Fibroblast of the conjunctiva (primary cell): ENCODE measurements around the gene C8G.

Experiments used
- DNase-seq: peaks from one replicate; pipeline ENCODE4 v3.0.0-alpha.2; 2010; ENCODE audit warnings: low read depth

C8G gene

DNA sequence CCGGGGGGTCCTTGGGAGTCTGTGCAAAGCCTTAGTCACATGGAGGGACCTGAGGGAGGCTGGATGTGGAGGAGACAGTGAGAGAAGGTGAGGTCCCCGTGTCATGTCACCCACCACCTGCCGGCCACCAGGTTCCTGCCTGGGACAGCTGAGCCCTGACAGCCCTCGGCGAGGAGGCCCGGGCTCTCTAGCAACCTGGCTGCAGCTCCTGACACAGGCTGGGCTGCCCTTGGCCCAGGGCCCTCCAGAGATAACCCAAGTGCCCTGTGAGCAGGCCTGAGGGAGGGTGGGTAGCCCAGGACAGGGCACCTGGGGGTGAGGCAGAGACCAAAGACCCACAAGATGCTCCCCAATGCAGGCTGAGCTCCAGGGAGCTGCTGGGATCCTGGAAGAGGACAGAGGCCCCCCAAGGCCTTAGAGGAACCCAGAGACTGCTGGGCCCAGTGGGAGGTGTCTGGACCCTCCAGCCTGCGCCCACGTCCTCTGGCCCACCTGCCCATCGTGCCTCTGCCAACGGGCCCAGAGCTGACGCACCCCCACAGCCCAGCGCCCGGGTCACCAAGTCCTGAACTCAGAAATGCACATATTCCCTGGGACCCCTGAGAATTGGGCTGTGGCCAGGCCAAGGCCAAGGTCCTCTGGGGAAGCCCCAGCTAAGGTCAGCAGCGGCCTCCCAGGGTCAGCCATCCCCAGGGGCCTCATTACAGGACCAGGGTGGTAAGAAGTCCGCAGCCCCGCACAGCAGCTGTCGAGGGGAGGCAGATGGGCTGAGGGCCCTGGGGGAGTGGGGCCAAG, 23.5 kb downstream of the C8G start:
- no peak for DNase-seq

DNA sequence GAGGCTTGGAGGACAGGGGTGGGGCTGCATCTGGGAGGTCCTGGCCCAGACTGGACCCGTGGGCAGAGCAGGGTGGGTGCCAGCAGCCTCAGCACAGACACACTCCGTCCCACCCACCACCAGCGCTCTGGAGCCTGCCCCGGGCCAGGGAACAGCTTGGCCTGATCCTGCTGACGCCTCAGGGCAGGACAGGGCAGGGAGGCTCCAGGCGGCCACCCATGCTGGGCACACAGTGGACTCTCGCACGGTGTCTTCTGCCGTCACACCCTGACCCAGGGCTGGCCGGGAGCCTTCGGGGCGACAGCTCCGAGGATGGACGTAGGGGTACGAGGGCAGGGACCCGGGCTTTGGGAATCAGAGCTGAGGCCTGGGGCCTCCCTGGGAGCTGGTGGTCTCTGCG, 24.1 kb downstream of the C8G start:
- DNase-seq, result no peak

DNA sequence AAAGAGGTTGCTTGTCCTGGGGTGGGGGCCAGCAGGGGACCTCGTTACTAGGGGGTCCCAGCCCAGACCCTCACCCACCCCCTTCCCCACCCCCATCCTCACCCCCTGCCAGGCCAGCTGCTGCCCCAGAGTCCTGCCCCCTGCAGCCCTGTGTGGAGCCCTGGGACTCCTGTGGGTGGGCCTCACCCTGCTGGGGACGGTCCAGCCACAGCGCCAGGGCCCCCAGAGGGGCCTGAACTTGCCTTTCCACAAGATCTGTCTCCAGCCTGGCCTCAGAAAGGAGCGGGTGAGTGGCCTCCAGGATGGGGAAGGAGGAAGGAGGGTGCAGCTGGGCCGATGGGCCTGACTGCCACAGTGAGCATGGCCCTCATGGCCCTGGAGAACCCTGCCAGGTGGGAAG, 24.7 kb downstream of the C8G start:
- no peak for DNase-seq

DNA sequence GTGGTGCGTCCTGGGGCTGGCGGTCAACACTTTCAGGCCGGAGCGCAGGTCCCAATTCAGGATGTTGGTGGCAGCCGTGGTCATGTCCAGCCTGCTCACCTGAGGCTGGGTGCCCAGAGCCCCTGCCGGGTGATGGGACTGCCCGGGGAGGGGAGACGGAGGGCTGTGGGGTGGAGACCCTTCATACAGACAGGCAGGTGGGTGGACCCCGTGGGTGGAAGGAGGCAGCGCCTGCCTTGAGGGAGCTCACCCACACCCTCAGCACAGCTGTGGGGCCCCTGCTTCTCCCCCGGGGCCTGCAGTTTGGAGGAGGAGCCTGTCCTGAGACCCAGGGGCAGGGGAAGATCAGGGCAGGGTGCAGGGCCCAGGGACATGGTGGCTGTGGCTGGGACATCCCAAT, 25.3 kb downstream of the C8G start:
- no peak for DNase-seq

DNA sequence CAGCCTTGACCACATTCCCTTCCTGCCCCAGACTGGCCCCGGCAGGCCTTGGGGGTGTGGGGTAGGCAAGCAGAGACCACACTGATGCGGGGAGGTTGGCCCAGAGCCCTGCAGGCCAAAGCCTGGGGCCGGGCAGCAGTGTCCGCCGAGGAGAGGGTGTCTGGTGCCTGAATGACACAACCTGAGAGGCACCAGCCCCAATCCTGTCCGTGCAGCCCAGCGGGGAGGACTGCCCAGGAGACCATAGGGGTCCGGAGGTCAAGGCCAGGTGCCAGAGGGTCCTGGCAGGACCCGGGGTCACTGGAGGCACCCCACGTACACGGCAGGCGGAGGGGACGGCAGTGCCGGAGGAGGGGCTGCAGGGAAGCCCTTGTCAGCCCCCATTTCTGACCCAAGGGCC, 26.7 kb downstream of the C8G start:
- DNase-seq, result no peak

DNA sequence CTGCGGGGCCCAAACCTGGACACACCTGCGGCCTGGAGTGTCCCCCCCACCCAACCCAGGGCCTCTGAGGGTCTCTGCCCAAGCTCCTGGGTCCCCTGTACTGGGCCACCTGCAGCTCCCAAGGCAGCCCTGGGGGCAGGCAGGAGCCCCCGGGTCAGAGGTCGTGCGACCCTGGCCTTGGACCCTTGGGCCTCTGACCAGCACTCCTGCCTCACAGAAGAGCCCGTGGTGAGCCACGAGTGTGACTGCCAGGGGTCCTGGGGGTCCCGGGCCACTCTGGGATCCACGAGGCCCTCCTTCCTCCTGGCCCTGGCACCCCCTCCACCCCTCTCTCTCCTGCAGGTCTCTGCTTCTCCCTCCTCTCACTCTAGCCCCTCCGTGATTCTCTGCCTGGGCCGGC, 27.3 kb downstream of the C8G start:
- no peak for DNase-seq

DNA sequence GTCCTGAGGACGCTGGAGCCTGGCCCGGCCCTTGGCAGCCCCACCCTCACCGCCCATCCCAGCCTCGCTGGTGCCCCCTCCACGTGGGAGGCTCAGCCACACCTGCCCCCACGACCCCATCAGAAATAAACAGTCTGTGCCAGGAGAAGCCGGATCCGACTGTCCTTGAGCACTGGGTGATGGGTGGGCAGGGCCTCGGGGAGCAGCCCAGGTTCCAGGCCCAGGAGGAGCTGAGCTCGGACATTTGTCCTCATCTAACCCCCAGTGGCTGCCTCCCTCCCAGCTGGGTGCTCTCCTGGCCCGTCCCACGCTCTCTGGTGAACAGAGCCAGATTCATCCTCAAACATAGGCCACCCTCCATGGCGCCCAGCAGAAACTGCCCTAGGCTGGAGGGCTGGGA, 27.7 kb downstream of the C8G start:
- no peak for DNase-seq

DNA sequence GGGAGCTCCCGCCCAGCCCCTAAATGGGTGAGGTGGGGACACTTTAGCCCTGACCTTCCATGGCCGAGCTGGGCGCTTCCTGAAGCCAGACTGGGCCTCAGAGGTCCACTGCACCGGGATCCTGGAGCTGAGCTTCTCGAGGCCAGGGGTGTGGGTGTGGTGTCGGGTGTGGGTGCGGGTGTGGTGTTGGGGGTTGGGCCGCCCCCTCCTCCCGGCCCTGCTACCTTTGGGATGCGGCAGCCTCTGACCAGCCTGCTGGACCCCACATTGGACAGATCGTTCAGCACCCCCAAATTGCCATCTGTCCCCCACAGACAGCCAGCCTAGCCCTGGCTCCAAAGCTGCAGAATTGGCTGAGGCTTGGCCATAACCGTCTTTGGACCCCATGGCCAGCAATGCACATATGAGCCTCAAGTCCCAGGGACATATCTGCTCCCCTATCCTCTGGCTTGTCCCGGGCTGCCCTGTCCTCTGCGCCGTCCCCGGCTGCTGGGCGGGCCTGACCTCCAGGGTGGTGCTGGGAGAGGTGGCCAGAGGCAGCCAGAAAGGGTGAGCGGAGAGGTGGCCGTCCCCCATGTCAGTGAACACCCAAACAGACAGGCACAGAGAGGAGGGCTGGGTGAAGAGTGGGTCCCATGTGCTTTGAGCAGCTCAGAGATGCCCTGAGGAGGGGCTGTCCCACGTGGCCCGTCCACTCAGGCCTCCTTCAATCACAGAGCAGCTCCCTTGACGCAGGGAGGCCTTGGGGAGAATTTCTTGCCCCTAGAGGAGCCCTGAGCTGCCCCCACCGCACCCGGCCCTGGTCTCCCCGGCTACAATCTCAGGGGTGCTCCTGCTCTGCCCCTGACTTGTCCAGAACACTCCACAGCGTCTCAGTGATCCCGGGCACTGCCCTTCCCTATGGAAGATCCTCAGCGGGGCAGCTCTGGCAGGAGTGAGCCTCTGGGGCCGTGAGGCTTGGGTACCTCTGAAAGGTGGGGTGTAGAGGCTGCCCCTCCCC, 28.9 kb downstream of the C8G start:
- no peak for DNase-seq

DNA sequence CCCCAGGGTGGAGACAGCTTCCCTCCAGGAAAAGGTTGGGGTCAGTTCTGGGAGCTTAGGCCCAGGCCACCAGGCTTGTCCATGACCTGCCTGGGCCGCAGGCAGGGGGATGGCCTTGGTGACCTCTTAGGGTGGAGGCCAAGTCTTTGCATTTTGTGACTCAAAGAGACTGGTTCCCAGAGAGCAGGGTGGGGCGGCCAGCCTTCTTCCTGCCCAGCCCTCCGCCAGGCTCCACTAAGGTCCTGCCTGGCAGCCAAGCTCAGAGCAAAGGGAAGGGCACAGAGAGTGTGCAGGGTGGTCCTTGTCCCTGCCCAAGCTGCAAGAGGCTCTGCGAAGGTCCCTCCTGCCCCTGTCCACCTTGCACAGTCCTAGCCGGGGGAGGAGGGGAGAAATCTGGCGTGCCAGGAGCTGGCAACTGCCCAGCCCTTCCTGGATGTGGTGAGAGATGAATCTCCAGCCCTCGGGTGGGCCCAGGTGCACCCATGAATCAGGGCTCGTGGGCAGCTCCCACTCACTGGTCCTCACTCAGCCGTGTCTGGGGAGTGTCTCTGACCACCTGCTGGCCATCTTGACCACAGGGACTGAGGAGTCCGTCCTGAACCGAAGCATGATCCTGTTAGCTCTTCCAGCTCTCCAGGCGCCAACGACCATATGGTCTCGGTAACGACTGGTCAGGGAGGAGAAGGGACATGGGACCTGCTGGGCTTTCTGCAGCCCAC, 29.9 kb downstream of the C8G start:
- DNase-seq, result no peak

DNA sequence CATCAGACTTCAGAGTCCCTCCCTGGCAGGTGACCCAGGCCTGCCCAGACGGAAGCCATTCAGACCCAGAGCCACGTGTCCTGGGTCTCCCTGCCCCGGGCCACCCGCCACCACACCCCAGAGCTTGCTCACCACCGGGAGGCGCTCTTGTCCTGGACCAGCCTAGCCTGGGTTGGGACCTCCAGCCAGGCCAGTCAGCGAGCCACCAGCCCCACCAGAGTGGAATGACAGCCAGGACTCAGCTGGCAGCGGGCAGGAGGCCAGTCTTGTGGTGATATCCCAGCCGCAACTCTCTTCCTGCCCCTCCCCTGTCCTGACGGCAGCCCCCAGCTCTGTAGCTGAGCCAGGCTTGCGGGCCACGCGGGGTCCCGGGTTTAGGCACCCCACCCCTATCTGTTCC, 30.6 kb downstream of the C8G start:
- DNase-seq, result no peak

DNA sequence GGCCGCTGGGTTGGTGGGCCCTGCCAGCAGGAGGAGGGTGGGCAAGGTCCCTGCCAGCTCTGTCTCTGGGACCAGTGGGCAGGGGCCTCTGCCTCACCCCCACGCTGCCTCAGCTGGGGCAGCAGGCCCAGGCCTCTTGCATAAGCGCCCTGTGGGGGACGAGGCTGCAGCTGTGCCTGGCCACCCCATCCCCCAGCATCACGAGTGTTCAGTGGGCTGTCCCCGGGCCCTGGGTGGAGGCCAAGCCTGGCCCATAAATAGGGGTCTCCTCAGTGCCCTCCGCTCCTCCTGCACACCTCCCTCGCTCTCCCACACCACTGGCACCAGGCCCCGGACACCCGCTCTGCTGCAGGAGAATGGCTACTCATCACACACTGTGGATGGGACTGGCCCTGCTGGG, 32.2 kb downstream of the C8G start, which contains the start of gene PTGDS:
PTGDS (plus strand) TSS at position 282 of the 400 bp plus-strand sequence; CDS start at position 357, 75 bp downstream.
- DNase-seq, result no peak

DNA sequence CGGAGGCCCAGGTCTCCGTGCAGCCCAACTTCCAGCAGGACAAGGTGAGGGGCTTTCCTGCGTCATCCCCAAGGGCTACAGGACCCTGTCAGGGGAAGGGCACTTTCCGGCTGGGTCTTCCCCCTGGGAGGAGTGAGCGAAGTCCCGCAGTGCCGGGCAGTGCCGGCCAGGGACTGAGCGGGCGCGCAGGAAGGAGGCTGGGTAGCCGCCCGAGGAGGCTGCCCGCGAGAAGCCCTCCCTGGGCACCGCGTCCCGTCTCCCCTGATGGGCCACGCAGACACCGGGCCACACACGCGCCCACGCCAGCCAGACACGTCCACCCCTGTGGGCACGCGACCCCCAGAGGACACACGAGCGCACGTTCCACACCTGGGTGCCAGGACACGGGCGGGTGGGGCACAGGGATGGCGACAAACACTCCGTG, 32.6 kb downstream of the C8G start:
- DNase-seq, result no peak

DNA sequence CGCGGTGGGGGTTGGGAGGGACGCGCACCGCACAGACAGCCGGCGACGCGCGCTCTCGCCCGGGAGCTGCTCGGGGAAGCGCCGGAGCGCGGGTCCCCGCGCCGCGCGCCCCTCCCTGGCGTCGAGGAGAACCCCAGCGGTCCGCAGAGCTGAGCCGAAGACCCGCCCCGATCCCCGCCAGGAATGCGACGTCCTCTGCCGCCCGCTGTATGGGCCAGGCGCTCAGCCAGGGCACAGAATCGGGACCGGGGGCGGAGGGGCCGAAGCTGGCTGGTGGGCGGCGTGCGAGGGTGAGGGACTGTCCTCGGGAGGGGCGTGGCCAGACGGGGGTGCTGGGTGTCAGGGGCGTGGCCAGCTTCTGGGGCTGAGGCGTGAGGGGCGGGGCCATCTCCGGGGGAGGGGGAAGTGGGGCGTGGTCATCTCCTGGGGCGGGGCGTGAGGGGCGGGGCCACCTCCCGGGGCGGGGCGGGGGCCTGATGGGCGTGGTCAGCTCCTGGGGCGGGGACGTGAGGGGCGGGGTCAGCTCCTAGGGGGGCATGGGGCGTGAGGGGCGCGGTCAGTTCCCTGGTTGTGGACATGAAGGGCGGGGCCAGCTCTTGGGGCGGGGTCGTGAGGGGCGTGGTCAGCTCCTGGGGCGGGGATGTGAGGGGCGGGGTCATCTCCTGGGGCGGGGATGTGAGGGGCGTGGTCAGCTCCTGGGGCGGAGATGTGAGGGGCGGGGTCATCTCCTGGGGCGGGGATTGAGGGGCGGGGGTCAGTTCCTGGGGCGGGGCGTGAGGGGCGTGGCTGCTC, 33.2 kb downstream of the C8G start:
- DNase-seq, result no peak

DNA sequence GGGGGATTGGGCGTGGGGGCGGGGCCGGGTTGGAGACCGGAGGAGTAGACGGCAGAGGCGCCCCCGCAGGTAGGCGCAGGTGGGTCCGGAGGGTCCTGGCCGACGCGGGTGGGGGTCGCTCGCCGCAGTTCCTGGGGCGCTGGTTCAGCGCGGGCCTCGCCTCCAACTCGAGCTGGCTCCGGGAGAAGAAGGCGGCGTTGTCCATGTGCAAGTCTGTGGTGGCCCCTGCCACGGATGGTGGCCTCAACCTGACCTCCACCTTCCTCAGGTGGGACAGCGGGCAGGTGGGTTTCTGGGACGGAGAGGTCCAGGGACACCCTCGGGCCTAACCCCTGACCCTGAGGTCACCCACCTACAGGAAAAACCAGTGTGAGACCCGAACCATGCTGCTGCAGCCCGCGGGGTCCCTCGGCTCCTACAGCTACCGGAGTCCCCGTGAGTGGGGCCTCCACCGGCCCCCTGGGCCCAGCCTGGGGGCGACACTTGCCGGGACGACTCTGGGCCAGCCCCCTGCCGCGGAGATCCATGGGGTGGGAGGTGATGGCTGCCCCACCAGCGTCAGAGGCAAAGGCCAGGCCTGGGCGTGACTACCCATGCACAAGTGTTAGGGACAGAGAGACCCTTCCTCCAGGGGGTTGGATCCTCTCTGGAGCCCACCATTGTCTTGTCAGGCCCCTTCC, 34.0 kb downstream of the C8G start:
- DNase-seq, result no peak

DNA sequence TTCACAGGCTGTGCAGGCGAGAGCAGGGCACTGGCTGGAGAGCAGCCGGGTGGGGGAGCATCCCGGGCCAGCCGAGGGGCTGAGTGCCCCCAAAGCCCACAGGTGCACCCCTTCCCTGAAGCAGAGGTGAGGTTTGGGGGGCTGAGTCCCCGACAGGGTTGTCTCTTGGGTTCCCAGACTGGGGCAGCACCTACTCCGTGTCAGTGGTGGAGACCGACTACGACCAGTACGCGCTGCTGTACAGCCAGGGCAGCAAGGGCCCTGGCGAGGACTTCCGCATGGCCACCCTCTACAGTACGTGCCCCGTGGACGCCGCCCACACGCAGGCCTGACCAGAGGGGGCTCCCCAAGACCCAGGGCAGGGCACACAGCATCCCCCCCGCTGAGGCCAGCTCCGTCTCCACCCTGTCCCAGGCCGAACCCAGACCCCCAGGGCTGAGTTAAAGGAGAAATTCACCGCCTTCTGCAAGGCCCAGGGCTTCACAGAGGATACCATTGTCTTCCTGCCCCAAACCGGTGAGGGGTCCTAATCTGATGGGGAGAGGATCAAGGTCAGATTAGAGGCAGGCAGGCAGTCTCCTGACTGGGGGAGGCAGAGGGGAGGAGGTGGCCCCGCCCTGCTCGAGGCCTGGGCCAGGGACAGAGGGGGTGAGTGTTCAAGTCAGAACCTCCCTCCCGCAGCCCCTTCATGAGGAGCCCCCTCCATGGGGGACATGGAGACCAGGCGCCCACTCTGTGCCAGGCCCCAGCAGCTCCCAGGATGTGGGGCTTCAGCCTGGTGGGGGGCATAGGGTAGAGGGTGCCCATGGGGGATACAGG, 34.9 kb downstream of the C8G start:
- DNase-seq, result no peak

DNA sequence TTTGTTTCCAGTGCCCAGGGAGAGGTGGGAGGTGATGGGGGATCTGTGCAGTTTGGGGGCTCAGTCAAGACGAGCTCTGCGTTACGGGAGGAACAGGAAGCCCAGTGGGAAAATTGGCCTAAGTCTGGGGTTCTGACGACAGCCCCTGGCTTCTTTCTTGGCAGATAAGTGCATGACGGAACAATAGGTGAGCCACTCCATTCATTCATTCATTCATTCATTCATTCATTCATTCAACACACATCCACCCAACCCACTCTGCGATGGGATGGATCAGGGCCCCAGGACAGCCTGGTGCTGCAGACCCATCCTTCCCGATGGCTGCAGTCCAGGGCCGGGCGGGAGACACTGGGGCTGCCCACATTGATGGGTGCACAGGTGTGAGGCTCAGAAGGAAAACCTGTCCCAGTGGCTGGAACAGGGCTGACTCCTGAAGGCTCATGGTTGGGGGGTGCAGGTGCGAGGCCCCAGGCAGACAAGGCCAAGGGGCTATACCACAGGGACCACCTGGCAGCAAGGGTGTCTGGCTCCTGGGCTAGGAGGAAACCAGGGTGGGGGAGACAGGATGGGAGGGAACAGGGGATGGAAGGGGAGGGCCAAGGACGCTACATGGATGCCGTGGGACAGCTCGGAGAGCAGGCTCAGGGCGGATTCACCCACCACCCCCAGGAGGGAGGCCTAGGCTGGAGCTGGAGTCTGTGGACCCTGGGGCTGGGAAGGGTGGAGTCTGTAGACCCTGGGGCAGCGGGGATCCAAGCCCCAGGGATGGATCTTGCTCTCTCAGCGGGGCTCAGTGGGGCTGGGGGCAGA, 35.8 kb downstream of the C8G start:
- no peak for DNase-seq

DNA sequence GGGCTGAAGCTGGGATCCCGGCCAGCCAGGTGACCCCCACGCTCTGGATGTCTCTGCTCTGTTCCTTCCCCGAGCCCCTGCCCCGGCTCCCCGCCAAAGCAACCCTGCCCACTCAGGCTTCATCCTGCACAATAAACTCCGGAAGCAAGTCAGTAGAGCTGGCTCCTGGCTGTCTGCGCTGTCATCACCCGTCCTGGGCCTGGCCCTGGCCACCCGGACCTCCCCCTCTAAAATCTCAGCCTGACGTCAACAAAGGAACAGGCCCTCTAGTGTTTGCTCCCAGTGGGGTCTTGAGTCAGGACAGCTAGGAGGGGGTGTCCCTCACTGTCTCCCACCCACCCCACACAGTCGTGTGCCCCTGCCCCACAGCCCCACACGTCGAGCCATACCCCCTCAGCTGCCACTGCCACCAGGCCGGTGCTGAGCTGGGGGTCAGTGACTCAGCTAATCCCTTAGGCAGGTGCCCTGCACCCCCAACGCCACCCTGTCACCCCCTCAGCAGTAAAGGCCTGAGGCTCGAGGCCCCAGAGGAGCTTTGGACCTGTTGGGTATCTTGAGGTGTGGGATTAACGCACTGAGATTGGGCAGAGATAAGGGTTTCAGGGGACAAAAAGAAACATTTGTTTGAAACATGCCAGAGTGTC, 36.7 kb downstream of the C8G start:
- DNase-seq, result no peak

DNA sequence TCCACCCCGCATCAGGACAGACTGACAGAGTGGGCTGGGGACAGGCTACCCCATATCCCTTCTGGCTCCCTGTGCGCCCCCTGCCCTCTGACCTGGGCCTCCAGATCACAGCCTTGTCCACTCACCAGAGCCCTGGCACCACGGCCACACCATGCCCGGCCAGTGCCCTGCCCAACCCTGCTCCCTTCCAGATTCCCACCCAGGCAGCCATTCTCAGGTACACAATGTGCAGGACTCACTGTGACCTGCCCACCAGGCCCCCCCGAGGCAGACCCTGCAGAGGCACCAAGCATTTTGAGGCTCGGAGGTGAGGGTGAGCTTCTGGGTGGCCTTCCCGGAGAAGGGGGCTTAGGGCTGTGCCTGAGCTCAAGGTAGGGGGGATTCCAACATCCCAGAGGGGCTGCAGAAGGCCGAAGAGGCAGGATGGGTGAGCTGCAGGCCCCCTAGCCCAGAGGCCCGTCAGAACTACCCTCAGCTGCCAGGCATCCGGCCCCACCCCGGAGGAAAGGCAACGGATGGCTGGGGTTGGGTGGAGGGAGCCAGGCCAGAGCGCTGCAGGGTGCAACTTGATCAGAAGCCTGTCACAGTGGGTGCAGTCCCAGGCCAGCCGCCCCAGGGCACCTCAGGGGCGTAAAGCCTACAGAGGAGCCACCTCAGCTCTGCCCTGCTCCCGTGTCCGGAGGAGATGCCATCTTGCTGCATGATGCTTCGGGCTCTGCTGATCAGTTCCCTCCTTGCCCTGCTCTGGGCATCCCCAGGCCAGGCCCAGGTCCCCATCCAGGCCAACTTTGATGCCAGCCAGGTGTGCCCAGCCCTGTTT, 37.4 kb downstream of the C8G start, which contains the start of gene LCNL1:
LCNL1 (plus strand) TSS at position 762 of the 820 bp plus-strand sequence. CDS start 594 bp downstream, outside the sequence.
- DNase-seq, result no peak
